ENCODE results near the gene CAMK1G. TPM values are rescaled to one million over a fixed set of nuclear protein-coding genes. Genes with fewer than 3 reads are reported as not detected.

The CAMK1G gene
- total and polyA plus RNA-seq, 2 donors (not counting 3 experiments of a cell fraction or from before 2014, with no cell fraction given): not detected

GRCh38 chr1:209629621-209630382, 46.3 kb downstream of the CAMK1G start:
- intact Hi-C loops (cut with micrococcal nuclease): loop anchor here (5.0 kb wide), 1 partner anchor 38 kb away; no protein-coding TSS in a partner anchor

More at GRCh38 chr1:209629621-209630382, 46.3 kb downstream of the CAMK1G start:
- Histone ChIP-seq H3K9me1 (replicated peaks; ENCODE audit: control insufficient read depth, extremely low read depth, insufficient read depth, low read length) (no peaks in the 10 kb centered on the region), H3K79me2 (ENCODE audit: control insufficient read depth, insufficient read depth, low read length) (no peaks in the 10 kb centered on the region), H4K20me1 (replicated peaks; ENCODE audit: control insufficient read depth, extremely low read depth, insufficient read depth, low read length) (no peaks in the 10 kb centered on the region), H3K9me3 (replicated peaks; ENCODE audit: control insufficient read depth, insufficient read depth, low read length) (no peaks in the 10 kb centered on the region), H2AFZ (ENCODE audit: low read depth, low read length) (no peak overlapping the region), H3K4me1 (ENCODE audit: control insufficient read depth, extremely low read depth, insufficient read depth, low read length) (no peaks in the 10 kb centered on the region), H3K27ac (ENCODE audit: insufficient read depth, low read depth, low read length) (no peak overlapping the region), H3K4me3 (replicated peaks in 1 of 3; ENCODE audit: insufficient read depth in 1 of 3, low read depth in 1 of 3, low read length in 3 of 3) (no peak overlapping the region), H3K9ac (replicated peaks; ENCODE audit: extremely low read depth, insufficient read depth, low read length) (no peak overlapping the region), H3K27me3 (ENCODE audit: control insufficient read depth in 2 of 2, insufficient read depth in 2 of 2, low read length in 2 of 2) (no peaks in the 10 kb centered on the region), H3K36me3 (ENCODE audit: control insufficient read depth in 2 of 2, extremely low read depth in 1 of 2, insufficient read depth in 2 of 2, low read length in 2 of 2) (no peaks in the 10 kb centered on the region), H3K4me2 (ENCODE audit: insufficient read depth, low read length) (no peak overlapping the region)
- CTCF ChIA-PET: interaction anchor here (1.0 to 10.2 kb wide), 15 partner anchors 9 to 64 kb away, joined by 3 to 119 read pairs (median 6); partner anchors contain the start of gene G0S2
- dilution Hi-C loops (cut with MboI; ENCODE audit: extremely low pct_ligation_motif_present, low sequenced_read_pairs): no loop called here
- DNase-seq (ENCODE audit: low read depth, low spot score) (no peak), FAIRE-seq (no peak)
- BruUV-seq (replicated peaks): no TSS peak
- POLR2A ChIA-PET: no interaction called here
- no peak for TF ChIP-seq MAX (IDR thresholded peaks at IDR 0.05; ENCODE audit: insufficient read depth, insufficient read length)
- TF ChIP-seq FOS (IDR thresholded peaks at IDR 0.05; ENCODE audit: borderline replicate concordance, insufficient read depth, low read length): no peak
- no peak for TF ChIP-seq GATA2 (IDR thresholded peaks at IDR 0.05; ENCODE audit: insufficient read depth, insufficient read length, low read depth, low read length)
- TF ChIP-seq CTCF (IDR thresholded peaks at IDR 0.05; ENCODE audit: extremely low read depth in 1 of 2, insufficient read depth in 1 of 2, low read depth in 1 of 2, low read length in 2 of 2): no peak
- TF ChIP-seq POLR2A (IDR thresholded peaks at IDR 0.05; ENCODE audit: low read depth, low read length): no peak
- no peak for TF ChIP-seq EZH2 (IDR thresholded peaks at IDR 0.05; ENCODE audit: borderline replicate concordance, low read depth, low read length, severe bottlenecking)
- TF ChIP-seq POLR2AphosphoS5 (IDR thresholded peaks at IDR 0.05; ENCODE audit: insufficient read depth, low read depth, low read length): no peak
- TF ChIP-seq MYC (IDR thresholded peaks at IDR 0.05; ENCODE audit: low read depth, low read length): no peak
- TF ChIP-seq JUN (IDR thresholded peaks at IDR 0.05; ENCODE audit: borderline replicate concordance, insufficient read depth, insufficient read length, low read depth): no peak

All from endothelial cell of umbilical vein (primary cell).